ENCODE measurements around the gene RFNG.
A peak's percentile ranks its signal among the peaks of the same experiment; 100 is the strongest.
"Not testable (repeated sequence)": the region's sequence is repeated elsewhere in the genome, so short reads cannot be mapped to it uniquely, and the experiment has no call there.

The RFNG gene

GRCh38 chr17:82039695-82040299 lies 11.8 kb downstream of the RFNG start:
- no peak for DNase-seq

GRCh38 chr17:82038796-82039409 lies 12.7 kb downstream of the RFNG start:
- DNase-seq: not testable (repeated sequence)

- no peak for DNase-seq
These were observed 13.8 kb downstream of the RFNG start for GRCh38 chr17:82037889-82038195.

- DNase-seq: peak; percentile 94
These were observed 14.3 kb downstream of the RFNG start, which contains the start of gene DCXR for GRCh38 chr17:82037092-82037888. TSS of gene DCXR (minus strand) at chr17:82037697. CDS start at chr17:82037682, 15 bp downstream.

- no peak for DNase-seq
These were observed 14.9 kb downstream of the RFNG start for GRCh38 chr17:82036634-82037091.

GRCh38 chr17:82035956-82036633 lies 15.5 kb downstream of the RFNG start:
- DNase-seq: no peak

GRCh38 chr17:82035488-82035887 lies 16.1 kb downstream of the RFNG start:
- DNase-seq: no peak

GRCh38 chr17:82034371-82035011 lies 17.1 kb downstream of the RFNG start:
- no peak for DNase-seq

GRCh38 chr17:82033359-82034085 lies 18.1 kb downstream of the RFNG start:
- DNase-seq: no peak

- no peak for DNase-seq
These were observed 19.6 kb downstream of the RFNG start for GRCh38 chr17:82031885-82032627.

GRCh38 chr17:82031303-82031884 lies 20.2 kb downstream of the RFNG start, which contains the start of gene RAC3:
TSS of gene RAC3 (plus strand) at chr17:82031678. CDS start at chr17:82031762, 84 bp downstream.
- no peak for DNase-seq

- peak; percentile 69 for DNase-seq
These were observed 20.9 kb downstream of the RFNG start for GRCh38 chr17:82030470-82031302.

- no peak for DNase-seq
These were observed 21.6 kb downstream of the RFNG start for GRCh38 chr17:82029990-82030469.

- no peak for DNase-seq
These were observed 22.2 kb downstream of the RFNG start for GRCh38 chr17:82029391-82029790.

GRCh38 chr17:82028966-82029365 lies 22.6 kb downstream of the RFNG start:
- DNase-seq: no peak

- no peak for DNase-seq
These were observed 23.4 kb downstream of the RFNG start for GRCh38 chr17:82028246-82028645.

- no peak for DNase-seq
These were observed 26.1 kb downstream of the RFNG start for GRCh38 chr17:82025401-82026107.

GRCh38 chr17:82024859-82025258 lies 26.8 kb downstream of the RFNG start:
- DNase-seq: no peak

All from fibroblast of upper back skin (primary cell).